HL-60/S4 treated with retinoic acid at 250 ng/mL for 4 days and 3 days (cell line): ENCODE results near the gene FXYD4.
"Not testable (repeated sequence)": the region's sequence is repeated elsewhere in the genome, so short reads cannot be mapped to it uniquely, and the experiment has no call there.

Experiments
- in situ Hi-C: fragments of 300-500 bp; cut with MboI; formaldehyde crosslinking; loops from 2 replicates; pipeline ENCODE4 v1.7.0; 2022; ENCODE audit warnings: low sequenced_read_pairs

FXYD4 gene, protein sequence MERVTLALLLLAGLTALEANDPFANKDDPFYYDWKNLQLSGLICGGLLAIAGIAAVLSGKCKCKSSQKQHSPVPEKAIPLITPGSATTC

DNA sequence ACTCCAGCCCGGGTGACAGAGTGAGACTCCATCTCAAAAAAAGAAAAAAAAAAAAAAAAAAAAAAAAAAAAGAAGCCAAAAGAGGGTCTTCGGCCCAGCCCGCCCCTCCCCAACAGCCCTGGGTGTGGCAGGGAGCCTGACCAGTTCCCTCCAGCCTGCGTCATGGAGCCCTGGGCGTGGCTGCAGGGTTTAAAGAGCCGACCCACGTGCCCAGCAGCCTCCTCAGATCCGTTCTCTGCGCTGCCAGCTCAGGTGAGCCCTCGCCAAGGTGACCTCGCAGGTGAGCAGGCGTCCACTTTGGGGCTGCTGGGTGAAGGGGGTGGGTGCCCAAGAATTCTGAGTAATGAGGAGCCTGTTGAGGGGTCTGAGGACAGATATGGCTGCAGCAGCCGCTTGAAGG lies at the start of gene FXYD4:
Gene FXYD4 (plus strand): TSS at position 219 of the 400 bp plus-strand sequence. CDS start 2,111 bp downstream, outside the sequence.
- in situ Hi-C loops = no loop called here

- in situ Hi-C loops = no loop called here
Measured at GRCh38 chr10:43322331-43322730, 49.1 kb upstream of the FXYD4 start.

GRCh38 chr10:43322769-43323168 lies 48.7 kb upstream of the FXYD4 start:
- in situ Hi-C loops = no loop called here

DNA sequence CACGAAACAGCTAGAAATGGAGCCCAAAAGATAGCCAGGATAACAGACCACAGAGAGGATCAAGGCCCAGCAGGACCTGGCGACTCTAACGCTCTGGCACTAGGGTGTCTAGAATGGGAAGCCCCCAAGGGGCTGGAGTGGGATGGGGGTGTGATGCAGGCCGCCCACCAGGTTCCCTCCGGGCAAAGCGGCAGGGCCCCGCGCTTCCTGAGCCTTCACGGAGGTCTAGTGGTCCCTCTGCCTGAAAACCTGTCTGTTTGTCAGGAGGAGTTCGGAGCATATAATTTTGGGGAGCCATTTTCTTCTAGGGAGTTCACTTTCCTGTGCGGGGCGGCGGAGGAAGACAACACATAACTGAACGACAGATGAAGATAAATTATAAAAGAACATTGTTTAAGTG lies 48.2 kb upstream of the FXYD4 start:
- in situ Hi-C loops = no loop called here

DNA sequence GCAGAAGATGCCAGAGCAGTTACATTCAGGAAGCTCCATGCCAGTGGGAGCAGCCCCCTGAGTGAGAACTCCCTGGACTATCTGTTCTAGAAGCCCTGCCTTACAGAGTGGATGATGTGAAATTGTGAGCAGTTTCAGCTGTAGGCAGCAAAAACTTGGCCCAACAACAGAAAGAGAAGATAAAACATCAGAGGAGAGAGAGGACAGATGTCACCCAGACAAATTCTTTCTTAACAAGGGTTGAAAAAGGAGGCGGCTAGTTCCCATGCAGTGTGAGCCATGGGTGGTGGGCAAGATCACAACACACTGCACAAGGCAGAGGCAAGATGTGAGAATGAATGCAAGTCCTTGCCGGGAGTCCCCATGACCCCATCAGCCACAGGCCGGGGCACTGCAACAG lies 46.6 kb upstream of the FXYD4 start:
- in situ Hi-C loops = no loop called here

DNA sequence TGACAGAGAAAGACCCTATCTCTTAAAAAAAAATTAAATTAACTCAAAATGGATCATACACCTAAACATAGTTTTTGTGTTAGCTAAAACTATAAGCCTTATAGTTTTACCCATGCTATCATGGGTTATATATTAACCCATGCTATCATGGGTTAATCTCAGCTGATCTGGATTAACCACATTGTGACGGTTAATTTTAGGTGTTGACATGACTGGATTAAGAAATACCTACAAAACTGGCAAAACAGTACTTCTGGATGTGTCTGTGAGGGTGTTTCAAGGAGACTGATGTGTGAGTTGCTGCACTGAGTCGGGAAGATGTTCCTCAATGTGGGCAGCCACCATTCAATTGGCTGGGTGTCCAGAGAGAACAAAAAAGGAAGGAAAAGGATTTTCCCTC lies 44.3 kb upstream of the FXYD4 start:
- in situ Hi-C loops = no loop called here

GRCh38 chr10:43327986-43328385 lies 43.5 kb upstream of the FXYD4 start:
- in situ Hi-C loops = no loop called here

DNA sequence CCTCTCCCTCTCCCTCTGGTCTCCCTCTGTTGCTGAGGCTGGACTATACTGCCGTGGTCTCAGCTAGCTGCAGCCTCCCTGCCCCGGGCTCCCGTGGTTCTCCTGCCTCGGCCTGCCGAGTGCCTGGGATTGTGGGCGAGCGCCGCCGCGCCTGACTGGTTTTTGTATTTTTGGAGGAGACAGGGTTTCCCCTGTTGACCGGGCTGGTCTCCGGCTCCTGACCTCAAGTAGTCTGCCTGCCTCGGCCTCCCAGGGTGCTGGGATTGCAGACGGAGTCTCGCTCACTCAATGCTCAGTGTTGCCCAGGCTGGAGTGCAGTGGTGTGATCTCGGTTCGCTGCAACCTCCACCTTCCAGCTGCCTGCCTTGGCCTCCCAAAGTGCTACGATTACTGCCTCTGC lies 42.6 kb upstream of the FXYD4 start:
- in situ Hi-C loops = not testable (repeated sequence)

- in situ Hi-C loops = not testable (repeated sequence)
Measured at GRCh38 chr10:43329246-43329885, 42.1 kb upstream of the FXYD4 start.

DNA sequence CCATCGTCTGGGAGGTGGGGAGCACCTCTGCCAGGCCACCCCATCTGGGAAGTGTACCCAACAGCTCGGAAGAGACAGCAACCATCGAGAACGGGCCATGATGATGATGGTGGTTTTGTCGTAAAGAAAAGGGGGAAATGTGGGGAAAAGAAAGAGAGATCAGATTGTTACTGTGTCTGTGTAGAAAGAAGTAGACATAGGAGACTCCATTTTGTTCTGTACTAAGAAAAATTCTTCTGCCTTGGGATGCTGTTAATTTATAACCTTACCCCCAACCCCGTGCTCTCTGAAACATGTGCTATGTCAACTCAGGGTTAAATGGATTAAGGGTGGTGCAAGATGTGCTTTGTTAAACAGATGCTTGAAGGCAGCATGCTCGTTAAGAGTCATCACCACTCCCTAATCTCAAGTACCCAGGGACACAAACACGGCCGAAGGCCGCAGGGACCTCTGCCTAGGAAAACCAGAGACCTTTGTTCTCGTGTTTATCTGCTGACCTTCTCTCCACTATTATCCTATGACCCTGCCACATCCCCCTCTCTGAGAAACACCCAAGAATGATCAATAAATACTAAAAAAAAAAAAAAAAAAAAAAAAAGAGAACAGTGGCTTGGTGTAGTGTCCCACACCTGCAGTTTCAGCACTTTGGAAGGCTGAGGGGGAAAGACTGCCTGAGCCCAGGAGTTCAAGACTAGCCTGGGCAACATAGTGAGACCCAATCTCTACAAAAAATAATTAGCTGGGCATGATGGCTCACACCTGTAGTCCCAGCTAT lies 41.2 kb upstream of the FXYD4 start:
- in situ Hi-C loops = not testable (repeated sequence)

GRCh38 chr10:43330824-43331127 lies 40.7 kb upstream of the FXYD4 start:
- in situ Hi-C loops = not testable (repeated sequence)

- in situ Hi-C loops = no loop called here
Measured at GRCh38 chr10:43333653-43334052, 37.8 kb upstream of the FXYD4 start.

DNA sequence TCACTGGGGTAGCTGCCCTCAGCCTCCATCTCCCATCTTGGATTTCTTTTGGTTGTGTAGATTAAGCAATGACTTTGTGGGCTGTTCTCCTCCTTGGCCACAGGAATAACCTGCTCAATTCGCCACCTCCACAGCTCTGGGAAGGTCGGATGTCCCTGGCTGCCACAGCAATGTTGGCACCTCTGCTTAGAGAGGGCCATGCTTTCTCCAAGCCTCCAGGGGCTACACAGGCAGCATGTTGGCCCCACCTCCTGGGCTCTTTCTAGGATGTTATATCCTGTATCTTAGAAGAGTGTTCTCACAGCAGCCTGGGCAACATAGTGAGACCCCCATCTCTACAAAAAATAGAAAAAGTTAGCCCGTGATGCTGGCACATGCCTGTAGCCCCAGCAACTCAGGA lies 35.4 kb upstream of the FXYD4 start:
- in situ Hi-C loops = no loop called here

DNA sequence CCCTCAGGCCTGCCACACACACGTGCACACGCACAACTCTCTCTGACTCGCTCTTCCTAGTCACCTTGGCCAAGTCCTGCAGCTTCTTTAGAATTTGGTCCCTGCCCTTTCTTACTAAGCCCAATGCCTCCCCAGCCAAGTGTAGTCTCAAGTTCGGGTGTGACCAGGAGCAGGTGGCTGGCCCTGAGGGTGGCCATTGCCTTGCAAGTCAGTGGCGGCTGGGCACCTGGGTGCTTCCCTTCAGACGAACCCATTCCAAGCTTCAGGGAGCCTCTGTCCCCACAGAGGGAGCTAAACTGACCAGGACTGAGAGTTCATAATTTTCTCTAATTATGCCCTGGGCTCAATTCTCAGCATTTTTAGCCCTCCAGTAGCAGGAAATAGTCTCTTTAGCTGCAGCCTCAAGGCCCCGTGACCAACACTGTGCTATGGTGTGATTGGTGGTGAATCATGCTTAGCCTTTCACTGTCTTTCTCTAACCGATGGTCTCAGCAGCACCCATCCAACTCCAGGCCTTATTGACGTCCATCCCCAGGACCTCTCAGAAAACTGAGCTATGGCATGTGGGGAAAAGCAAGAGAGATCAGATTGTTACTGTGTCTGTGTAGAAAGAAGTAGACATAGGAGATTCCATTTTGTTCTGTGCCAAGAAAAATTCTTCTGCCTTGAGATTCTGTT lies 34.7 kb upstream of the FXYD4 start:
- in situ Hi-C loops = no loop called here

DNA sequence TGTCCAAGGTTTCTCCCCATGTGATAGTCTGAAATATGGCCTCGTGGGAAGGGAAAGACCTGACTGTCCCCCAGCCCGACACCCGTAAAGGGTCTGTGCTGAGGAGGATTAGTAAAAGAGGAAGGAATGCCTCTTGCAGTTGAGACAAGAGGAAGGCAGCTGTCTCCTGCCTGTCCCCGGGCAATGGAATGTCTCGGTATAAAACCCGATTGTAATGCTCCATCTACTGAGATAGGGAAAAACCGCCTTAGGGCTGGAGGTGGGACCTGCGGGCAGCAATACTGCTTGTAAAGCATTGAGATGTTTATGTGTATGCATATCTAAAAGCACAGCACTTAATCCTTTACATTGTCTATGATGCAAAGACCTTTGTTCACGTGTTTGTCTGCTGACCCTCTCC lies 33.9 kb upstream of the FXYD4 start:
- in situ Hi-C loops = not testable (repeated sequence)

DNA sequence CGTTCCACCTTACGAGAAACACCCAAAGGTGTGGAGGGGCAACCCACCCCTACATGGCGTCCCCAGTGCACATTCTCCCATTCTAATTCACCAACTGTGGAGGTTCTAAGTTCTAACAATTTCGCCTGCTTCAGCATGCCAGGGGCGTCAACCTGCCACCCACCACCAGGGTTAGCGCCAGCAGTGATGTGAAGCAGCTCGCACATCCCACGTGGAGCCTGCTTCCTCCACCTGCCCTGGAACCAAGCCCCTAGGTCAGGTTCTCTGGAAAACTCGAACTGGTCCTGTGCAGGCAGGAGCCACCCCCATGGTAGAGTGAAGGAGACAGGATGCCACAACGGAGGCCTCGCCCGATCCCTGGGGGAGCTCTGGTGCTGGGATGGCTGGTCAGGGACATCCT lies 33.3 kb upstream of the FXYD4 start:
- in situ Hi-C loops = no loop called here

DNA sequence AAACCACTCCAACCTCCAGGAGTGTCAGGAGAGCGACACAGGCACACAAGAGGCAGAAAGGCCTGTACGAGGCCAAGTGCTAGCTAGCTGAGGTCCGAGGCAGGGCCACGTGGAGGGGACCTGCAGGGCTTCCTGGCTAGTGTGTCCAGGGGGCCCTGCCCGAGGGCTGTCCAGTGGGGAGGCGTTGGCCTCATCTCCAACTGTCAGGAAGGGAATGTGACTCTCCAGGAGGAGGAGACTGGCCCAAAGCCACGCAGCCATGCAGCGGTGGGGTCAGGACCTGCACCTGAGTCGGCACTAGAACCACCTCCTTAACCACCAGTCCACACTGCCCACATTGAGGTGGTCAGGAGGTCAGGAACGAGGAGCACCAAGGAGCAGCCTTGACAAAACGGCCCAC lies 32.3 kb upstream of the FXYD4 start:
- in situ Hi-C loops = no loop called here

DNA sequence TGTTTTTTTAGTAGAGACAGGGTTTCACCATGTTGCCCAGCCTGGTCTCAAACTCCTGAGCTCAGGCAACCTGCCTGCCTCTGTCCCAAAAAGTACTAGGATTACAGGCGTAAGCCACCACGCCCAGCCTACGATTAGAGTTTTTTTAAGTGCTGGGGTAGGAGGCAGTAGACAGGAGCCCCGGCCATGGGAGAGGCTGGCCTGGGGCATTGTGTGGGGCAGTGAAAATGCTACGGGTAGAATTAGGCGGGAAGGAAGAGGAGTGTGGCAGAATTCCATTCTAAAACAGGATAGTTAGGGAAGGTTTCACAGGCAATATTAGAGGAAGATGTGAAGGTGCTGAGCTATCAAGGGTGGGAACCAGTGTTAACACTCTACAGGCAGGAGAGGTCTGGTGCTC lies 31.3 kb upstream of the FXYD4 start:
- in situ Hi-C loops = no loop called here

- in situ Hi-C loops = no loop called here
Measured at GRCh38 chr10:43340619-43341018, 30.8 kb upstream of the FXYD4 start.

DNA sequence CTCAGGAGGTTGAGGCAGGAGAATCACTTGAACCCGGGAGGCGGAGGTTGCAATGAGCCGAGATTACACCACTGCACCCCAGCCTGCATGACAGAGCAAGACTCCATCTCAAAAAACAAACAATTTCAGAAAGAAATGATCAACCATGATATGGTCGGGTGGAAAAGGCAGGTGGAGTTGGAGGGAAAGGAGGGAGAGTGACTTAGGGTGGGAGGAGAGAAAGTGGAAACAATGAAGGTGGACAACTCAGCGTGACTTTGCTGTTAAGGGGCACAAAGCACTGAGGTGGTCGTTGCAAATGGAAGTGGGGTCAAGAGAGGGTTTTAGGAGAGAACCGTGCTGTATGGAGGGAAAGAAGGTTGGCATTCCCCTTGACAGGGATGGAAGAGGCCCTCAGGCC lies 30.0 kb upstream of the FXYD4 start:
- in situ Hi-C loops = no loop called here

GRCh38 chr10:43342279-43343125 lies 28.9 kb upstream of the FXYD4 start:
- in situ Hi-C loops = no loop called here
